ENCODE data around the gene TMCO2.
"Not testable (repeated sequence)": the region's sequence is repeated elsewhere in the genome, so short reads cannot be mapped to it uniquely, and the experiment has no call there.

TMCO2 gene

GRCh38 chr1:40247655-40248054, at the start of gene TMCO2:
Gene TMCO2 (plus strand): TSS chr1:40247937. CDS start chr1:40247994, 57 bp downstream.
- H3K27ac ChIP-seq (ENCODE audit: low read length): no peak within 1 kb of the TSS
- H3K4me3 ChIP-seq (ENCODE audit: low read length): no peak within 1 kb of the TSS
- H3K9ac ChIP-seq (ENCODE audit: low read length): no peak within 1 kb of the TSS

GRCh38 chr1:40199126-40199525, 48.6 kb upstream of the TMCO2 start:
- Histone ChIP-seq H3K36me3 (ENCODE audit: control insufficient read depth, low read depth, low read length) (peaks cover 27% of the 10 kb centered on the region), H3K27me3 (ENCODE audit: control insufficient read depth, insufficient read depth, low read length) (no peaks in the 10 kb centered on the region), H3K27ac (ENCODE audit: low read length) (no peak overlapping the region), H3K4me1 (ENCODE audit: control insufficient read depth, low read depth, low read length) (no peaks in the 10 kb centered on the region), H3K4me3 (ENCODE audit: low read length) (no peak overlapping the region), H3K9ac (ENCODE audit: low read length) (no peak overlapping the region), H3K9me3 (ENCODE audit: control insufficient read depth, low read depth, low read length) (no peaks in the 10 kb centered on the region)

More at GRCh38 chr1:40247655-40248054, at the start of gene TMCO2:
- Histone ChIP-seq H3K4me1 (ENCODE audit: control insufficient read depth, low read depth, low read length) (no peaks in the 10 kb centered on the region), H3K36me3 (ENCODE audit: control insufficient read depth, low read depth, low read length) (no peaks in the 10 kb centered on the region), H3K27me3 (ENCODE audit: control insufficient read depth, insufficient read depth, low read length) (no peaks in the 10 kb centered on the region), H3K9me3 (ENCODE audit: control insufficient read depth, low read depth, low read length) (no peaks in the 10 kb centered on the region)

- no peak overlapping the region for H3K9ac ChIP-seq (ENCODE audit: low read length)
- H3K9me3 ChIP-seq (ENCODE audit: control insufficient read depth, low read depth, low read length): no peaks in the 10 kb centered on the region
- no peak overlapping the region for H3K4me3 ChIP-seq (ENCODE audit: low read length)
- no peak overlapping the region for H3K27ac ChIP-seq (ENCODE audit: low read length)
- no peaks in the 10 kb centered on the region for H3K4me1 ChIP-seq (ENCODE audit: control insufficient read depth, low read depth, low read length)
- no peaks in the 10 kb centered on the region for H3K27me3 ChIP-seq (ENCODE audit: control insufficient read depth, insufficient read depth, low read length)
- peaks cover 21% of the 10 kb centered on the region for H3K36me3 ChIP-seq (ENCODE audit: control insufficient read depth, low read depth, low read length)
Observed at GRCh38 chr1:40204856-40205255, 42.9 kb upstream of the TMCO2 start.

GRCh38 chr1:40210511-40211204, 37.1 kb upstream of the TMCO2 start:
- peaks cover 10% of the 10 kb centered on the region for H3K36me3 ChIP-seq (ENCODE audit: control insufficient read depth, low read depth, low read length)
- H3K27ac ChIP-seq (ENCODE audit: low read length): no peak overlapping the region
- H3K4me3 ChIP-seq (ENCODE audit: low read length): no peak overlapping the region
- H3K9me3 ChIP-seq (ENCODE audit: control insufficient read depth, low read depth, low read length): no peaks in the 10 kb centered on the region
- H3K9ac ChIP-seq (ENCODE audit: low read length): no peak overlapping the region
- H3K4me1 ChIP-seq (ENCODE audit: control insufficient read depth, low read depth, low read length): no peaks in the 10 kb centered on the region
- H3K27me3 ChIP-seq (ENCODE audit: control insufficient read depth, insufficient read depth, low read length): no peaks in the 10 kb centered on the region

GRCh38 chr1:40218333-40218732, 29.4 kb upstream of the TMCO2 start:
- no peaks in the 10 kb centered on the region for H3K4me1 ChIP-seq (ENCODE audit: control insufficient read depth, low read depth, low read length)
- peaks cover 3% of the 10 kb centered on the region for H3K36me3 ChIP-seq (ENCODE audit: control insufficient read depth, low read depth, low read length)
- no peak overlapping the region for H3K27ac ChIP-seq (ENCODE audit: low read length)

GRCh38 chr1:40221471-40221905, 26.2 kb upstream of the TMCO2 start:
- H3K4me3 ChIP-seq (ENCODE audit: low read length); H3K4me1 ChIP-seq (ENCODE audit: control insufficient read depth, low read depth, low read length); H3K27ac ChIP-seq (ENCODE audit: low read length); H3K9me3 ChIP-seq (ENCODE audit: control insufficient read depth, low read depth, low read length); H3K27me3 ChIP-seq (ENCODE audit: control insufficient read depth, insufficient read depth, low read length); H3K36me3 ChIP-seq (ENCODE audit: control insufficient read depth, low read depth, low read length); H3K9ac ChIP-seq (ENCODE audit: low read length): not testable (repeated sequence)

More at GRCh38 chr1:40218333-40218732, 29.4 kb upstream of the TMCO2 start:
- Histone ChIP-seq H3K9ac (ENCODE audit: low read length) (no peak overlapping the region), H3K4me3 (ENCODE audit: low read length) (no peak overlapping the region), H3K9me3 (ENCODE audit: control insufficient read depth, low read depth, low read length) (no peaks in the 10 kb centered on the region), H3K27me3 (ENCODE audit: control insufficient read depth, insufficient read depth, low read length) (no peaks in the 10 kb centered on the region)

- Histone ChIP-seq H3K4me3 (ENCODE audit: low read length) (no peak overlapping the region), H3K9me3 (ENCODE audit: control insufficient read depth, low read depth, low read length) (no peaks in the 10 kb centered on the region), H3K27me3 (ENCODE audit: control insufficient read depth, insufficient read depth, low read length) (no peaks in the 10 kb centered on the region), H3K27ac (ENCODE audit: low read length) (no peak overlapping the region), H3K36me3 (ENCODE audit: control insufficient read depth, low read depth, low read length) (peaks cover 3% of the 10 kb centered on the region), H3K4me1 (ENCODE audit: control insufficient read depth, low read depth, low read length) (no peaks in the 10 kb centered on the region), H3K9ac (ENCODE audit: low read length) (no peak overlapping the region)
Observed at GRCh38 chr1:40221977-40222772, 25.6 kb upstream of the TMCO2 start.

GRCh38 chr1:40224040-40224439, 23.7 kb upstream of the TMCO2 start:
- H3K36me3 ChIP-seq (ENCODE audit: control insufficient read depth, low read depth, low read length): peaks cover 3% of the 10 kb centered on the region
- H3K27me3 ChIP-seq (ENCODE audit: control insufficient read depth, insufficient read depth, low read length): no peaks in the 10 kb centered on the region
- H3K9me3 ChIP-seq (ENCODE audit: control insufficient read depth, low read depth, low read length): no peaks in the 10 kb centered on the region
- H3K4me3 ChIP-seq (ENCODE audit: low read length): no peak overlapping the region
- H3K27ac ChIP-seq (ENCODE audit: low read length): no peak overlapping the region
- no peaks in the 10 kb centered on the region for H3K4me1 ChIP-seq (ENCODE audit: control insufficient read depth, low read depth, low read length)
- H3K9ac ChIP-seq (ENCODE audit: low read length): no peak overlapping the region

GRCh38 chr1:40226192-40226591, 21.5 kb upstream of the TMCO2 start:
- H3K27me3 ChIP-seq (ENCODE audit: control insufficient read depth, insufficient read depth, low read length): no peaks in the 10 kb centered on the region
- H3K36me3 ChIP-seq (ENCODE audit: control insufficient read depth, low read depth, low read length): peaks cover 4% of the 10 kb centered on the region
- H3K9ac ChIP-seq (ENCODE audit: low read length): no peak overlapping the region
- no peak overlapping the region for H3K4me3 ChIP-seq (ENCODE audit: low read length)
- H3K27ac ChIP-seq (ENCODE audit: low read length): no peak overlapping the region
- H3K9me3 ChIP-seq (ENCODE audit: control insufficient read depth, low read depth, low read length): no peaks in the 10 kb centered on the region
- H3K4me1 ChIP-seq (ENCODE audit: control insufficient read depth, low read depth, low read length): no peaks in the 10 kb centered on the region

- Histone ChIP-seq H3K4me1 (ENCODE audit: control insufficient read depth, low read depth, low read length) (no peaks in the 10 kb centered on the region), H3K27me3 (ENCODE audit: control insufficient read depth, insufficient read depth, low read length) (no peaks in the 10 kb centered on the region), H3K9ac (ENCODE audit: low read length) (no peak overlapping the region), H3K4me3 (ENCODE audit: low read length) (no peak overlapping the region), H3K36me3 (ENCODE audit: control insufficient read depth, low read depth, low read length) (peaks cover 43% of the 10 kb centered on the region), H3K27ac (ENCODE audit: low read length) (no peak overlapping the region), H3K9me3 (ENCODE audit: control insufficient read depth, low read depth, low read length) (no peaks in the 10 kb centered on the region)
Observed at GRCh38 chr1:40232444-40232843, 15.3 kb upstream of the TMCO2 start.

GRCh38 chr1:40239626-40240025, 8.1 kb upstream of the TMCO2 start:
- Histone ChIP-seq H3K4me3 (ENCODE audit: low read length) (no peak overlapping the region), H3K27me3 (ENCODE audit: control insufficient read depth, insufficient read depth, low read length) (no peaks in the 10 kb centered on the region), H3K27ac (ENCODE audit: low read length) (no peak overlapping the region), H3K4me1 (ENCODE audit: control insufficient read depth, low read depth, low read length) (no peaks in the 10 kb centered on the region), H3K9ac (ENCODE audit: low read length) (no peak overlapping the region), H3K9me3 (ENCODE audit: control insufficient read depth, low read depth, low read length) (no peaks in the 10 kb centered on the region), H3K36me3 (ENCODE audit: control insufficient read depth, low read depth, low read length) (peaks cover 36% of the 10 kb centered on the region)

Data from iPS-18a (cell line).